ENCODE data around the gene AATF.
A peak's percentile ranks its signal among the peaks of the same experiment; 100 is the strongest.

The AATF gene

GRCh38 chr17:36975922-36976515 is 27.3 kb downstream of the AATF start:
- Histone ChIP-seq H3K4ac (ENCODE audit: low read depth, low read length) (no peak overlapping the region), H3K4me2 (ENCODE audit: low read length) (no peak overlapping the region), H4K8ac (ENCODE audit: low read depth, low read length) (no peak overlapping the region), H3K18ac (ENCODE audit: low read length) (no peak overlapping the region), H3K79me2 (ENCODE audit: control insufficient read depth, insufficient read depth, low read length) (no peaks in the 10 kb centered on the region), H2BK120ac (ENCODE audit: low read depth, low read length) (no peak overlapping the region), H2AK5ac (ENCODE audit: low read length) (no peak overlapping the region), H3K27me3 (ENCODE audit: insufficient read depth, low read length, poor library complexity) (no peaks in the 10 kb centered on the region), H3K79me1 (ENCODE audit: low read length) (peaks cover 2% of the 10 kb centered on the region), H3K4me1 (ENCODE audit: control insufficient read depth, low read depth, low read length) (no peaks in the 10 kb centered on the region), H4K5ac (ENCODE audit: low read length) (no peak overlapping the region), H3K27ac (ENCODE audit: low read depth, low read length) (no peak overlapping the region), H3K23ac (ENCODE audit: low read length) (no peak overlapping the region), H3K36me3 (ENCODE audit: control insufficient read depth, insufficient read depth, low read length) (no peaks in the 10 kb centered on the region), H2BK5ac (ENCODE audit: low read length) (no peak overlapping the region), H3K56ac (ENCODE audit: low read length) (no peak overlapping the region), H3K4me3 (ENCODE audit: low read length) (no peak overlapping the region), H3K9ac (ENCODE audit: low read length) (no peak overlapping the region), H2BK15ac (replicated peaks; ENCODE audit: low read depth) (no peak overlapping the region)
- DNase-seq: no peak
- no CpG with 5 or more reads among the region's 1 CpG for WGBS (ENCODE audit: extremely low coverage, insufficient coverage, low lambda C conversion rate)

DNA sequence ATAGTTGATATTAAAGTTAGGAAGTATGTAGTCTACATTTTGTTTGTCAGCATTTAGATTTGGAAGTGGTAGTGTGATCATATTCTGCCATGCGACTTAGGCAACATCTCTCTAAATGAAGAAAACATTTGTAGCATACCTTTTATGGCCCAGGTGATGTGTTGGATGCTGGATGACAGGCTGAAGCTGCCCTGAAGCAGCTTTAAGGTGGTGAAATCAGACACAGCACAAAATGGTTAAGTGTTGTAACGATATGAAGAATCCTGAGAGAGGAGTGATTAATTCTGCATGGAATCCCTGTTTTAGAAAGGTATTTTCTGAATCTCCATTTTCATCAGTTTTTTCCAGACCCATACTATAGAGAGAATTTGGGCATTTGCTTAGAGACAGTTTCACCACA is 28.3 kb downstream of the AATF start:
- H3K79me1 ChIP-seq (ENCODE audit: low read length): peaks cover 2% of the 10 kb centered on the region
- no peak overlapping the region for H4K5ac ChIP-seq (ENCODE audit: low read length)
- H2BK15ac ChIP-seq (replicated peaks; ENCODE audit: low read depth): no peak overlapping the region
- no peaks in the 10 kb centered on the region for H3K4me1 ChIP-seq (ENCODE audit: control insufficient read depth, low read depth, low read length)
- H2BK5ac ChIP-seq (ENCODE audit: low read length): no peak overlapping the region
- peak; percentile 1 for DNase-seq
- H3K36me3 ChIP-seq (ENCODE audit: control insufficient read depth, insufficient read depth, low read length): no peaks in the 10 kb centered on the region
- H2AK5ac ChIP-seq (ENCODE audit: low read length): no peak overlapping the region
- no peaks in the 10 kb centered on the region for H3K79me2 ChIP-seq (ENCODE audit: control insufficient read depth, insufficient read depth, low read length)
- H3K4me2 ChIP-seq (ENCODE audit: low read length): no peak overlapping the region
- no peak overlapping the region for H2BK120ac ChIP-seq (ENCODE audit: low read depth, low read length)
- no peak overlapping the region for H3K4me3 ChIP-seq (ENCODE audit: low read length)
- no peak overlapping the region for H3K56ac ChIP-seq (ENCODE audit: low read length)
- no peaks in the 10 kb centered on the region for H3K27me3 ChIP-seq (ENCODE audit: insufficient read depth, low read length, poor library complexity)
- WGBS (ENCODE audit: extremely low coverage, insufficient coverage, low lambda C conversion rate): no CpG with 5 or more reads among the region's 2 CpGs
- no peak overlapping the region for H3K9ac ChIP-seq (ENCODE audit: low read length)
- H3K18ac ChIP-seq (ENCODE audit: low read length): no peak overlapping the region
- H3K27ac ChIP-seq (ENCODE audit: low read depth, low read length): no peak overlapping the region
- H3K23ac ChIP-seq (ENCODE audit: low read length): no peak overlapping the region
- H4K8ac ChIP-seq (ENCODE audit: low read depth, low read length): no peak overlapping the region
- no peak overlapping the region for H3K4ac ChIP-seq (ENCODE audit: low read depth, low read length)

DNA sequence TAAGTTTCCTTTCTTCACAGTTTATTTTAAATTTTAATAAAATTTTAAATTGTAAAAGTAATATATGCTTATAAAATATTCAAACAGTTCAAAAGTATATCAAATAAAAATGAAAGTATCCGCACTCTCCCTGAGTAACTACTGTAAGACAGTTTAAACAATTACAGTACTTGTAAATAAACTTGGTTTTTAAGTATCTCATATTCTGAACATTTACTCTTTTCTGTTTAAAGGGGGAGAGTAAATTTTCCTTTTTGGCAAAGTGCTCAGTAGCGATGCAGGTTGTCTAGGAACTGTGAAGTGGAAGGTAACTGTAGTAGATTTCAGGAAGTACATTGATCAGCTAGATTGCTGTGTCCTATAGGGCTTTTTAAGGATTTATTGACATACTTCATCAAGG is 28.8 kb downstream of the AATF start:
- Histone ChIP-seq H3K79me2 (ENCODE audit: control insufficient read depth, insufficient read depth, low read length) (no peaks in the 10 kb centered on the region), H3K4me1 (ENCODE audit: control insufficient read depth, low read depth, low read length) (no peaks in the 10 kb centered on the region), H3K4me3 (ENCODE audit: low read length) (no peak overlapping the region), H3K27ac (ENCODE audit: low read depth, low read length) (no peak overlapping the region), H3K23ac (ENCODE audit: low read length) (no peak overlapping the region), H3K4me2 (ENCODE audit: low read length) (no peak overlapping the region), H2BK5ac (ENCODE audit: low read length) (no peak overlapping the region), H3K36me3 (ENCODE audit: control insufficient read depth, insufficient read depth, low read length) (no peaks in the 10 kb centered on the region), H3K79me1 (ENCODE audit: low read length) (peaks cover 2% of the 10 kb centered on the region), H4K5ac (ENCODE audit: low read length) (no peak overlapping the region), H3K18ac (ENCODE audit: low read length) (no peak overlapping the region), H3K4ac (ENCODE audit: low read depth, low read length) (no peak overlapping the region), H4K8ac (ENCODE audit: low read depth, low read length) (no peak overlapping the region), H3K9ac (ENCODE audit: low read length) (no peak overlapping the region), H3K27me3 (ENCODE audit: insufficient read depth, low read length, poor library complexity) (no peaks in the 10 kb centered on the region), H2AK5ac (ENCODE audit: low read length) (no peak overlapping the region), H2BK15ac (replicated peaks; ENCODE audit: low read depth) (no peak overlapping the region), H3K56ac (ENCODE audit: low read length) (no peak overlapping the region), H2BK120ac (ENCODE audit: low read depth, low read length) (no peak overlapping the region)
- DNase-seq: no peak
- WGBS (ENCODE audit: extremely low coverage, insufficient coverage, low lambda C conversion rate): no CpG with 5 or more reads among the region's 2 CpGs

- H3K27ac ChIP-seq (ENCODE audit: low read depth, low read length): no peak overlapping the region
- H3K23ac ChIP-seq (ENCODE audit: low read length): no peak overlapping the region
- H3K27me3 ChIP-seq (ENCODE audit: insufficient read depth, low read length, poor library complexity): no peaks in the 10 kb centered on the region
- H3K79me2 ChIP-seq (ENCODE audit: control insufficient read depth, insufficient read depth, low read length): no peaks in the 10 kb centered on the region
- WGBS (ENCODE audit: extremely low coverage, insufficient coverage, low lambda C conversion rate): 100% methylated on average over 2 of the region's 11 CpGs
- H3K79me1 ChIP-seq (ENCODE audit: low read length): peaks cover 2% of the 10 kb centered on the region
- no peak overlapping the region for H3K9ac ChIP-seq (ENCODE audit: low read length)
- H3K4me2 ChIP-seq (ENCODE audit: low read length): no peak overlapping the region
- no peak overlapping the region for H4K5ac ChIP-seq (ENCODE audit: low read length)
- no peak overlapping the region for H3K18ac ChIP-seq (ENCODE audit: low read length)
- H3K4ac ChIP-seq (ENCODE audit: low read depth, low read length): no peak overlapping the region
- H3K4me3 ChIP-seq (ENCODE audit: low read length): no peak overlapping the region
- no peak overlapping the region for H3K56ac ChIP-seq (ENCODE audit: low read length)
- H2BK15ac ChIP-seq (replicated peaks; ENCODE audit: low read depth): no peak overlapping the region
- no peak overlapping the region for H2BK5ac ChIP-seq (ENCODE audit: low read length)
- DNase-seq: no peak
- no peak overlapping the region for H2AK5ac ChIP-seq (ENCODE audit: low read length)
- H2BK120ac ChIP-seq (ENCODE audit: low read depth, low read length): no peak overlapping the region
- no peak overlapping the region for H4K8ac ChIP-seq (ENCODE audit: low read depth, low read length)
- H3K36me3 ChIP-seq (ENCODE audit: control insufficient read depth, insufficient read depth, low read length): no peaks in the 10 kb centered on the region
- no peaks in the 10 kb centered on the region for H3K4me1 ChIP-seq (ENCODE audit: control insufficient read depth, low read depth, low read length)
These were observed 30.2 kb downstream of the AATF start for GRCh38 chr17:36978810-36979564.

DNA sequence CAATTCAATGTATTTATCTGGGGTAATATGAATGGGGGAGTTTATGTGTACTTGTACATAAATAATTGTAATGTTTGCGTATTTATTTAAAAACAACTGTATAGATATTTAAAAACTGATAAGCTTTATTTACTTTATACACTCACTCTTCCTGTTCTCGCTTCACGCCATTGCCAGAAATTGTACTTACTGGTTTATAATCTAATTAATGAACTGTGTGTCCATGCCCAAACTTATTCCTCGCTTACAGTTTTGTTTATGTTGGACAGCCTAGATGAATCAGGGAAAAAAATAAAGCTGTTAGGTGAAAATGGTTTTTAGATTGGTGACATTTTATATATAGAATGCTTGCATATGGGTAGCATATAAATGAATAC is 30.8 kb downstream of the AATF start:
- Histone ChIP-seq H3K36me3 (ENCODE audit: control insufficient read depth, insufficient read depth, low read length) (no peaks in the 10 kb centered on the region), H3K79me1 (ENCODE audit: low read length) (peaks cover 2% of the 10 kb centered on the region), H2BK15ac (replicated peaks; ENCODE audit: low read depth) (no peak overlapping the region), H3K4me2 (ENCODE audit: low read length) (no peak overlapping the region), H3K18ac (ENCODE audit: low read length) (no peak overlapping the region), H2BK120ac (ENCODE audit: low read depth, low read length) (no peak overlapping the region), H3K4me3 (ENCODE audit: low read length) (no peak overlapping the region), H3K27ac (ENCODE audit: low read depth, low read length) (no peak overlapping the region), H3K9ac (ENCODE audit: low read length) (no peak overlapping the region), H4K5ac (ENCODE audit: low read length) (no peak overlapping the region), H4K8ac (ENCODE audit: low read depth, low read length) (no peak overlapping the region), H3K56ac (ENCODE audit: low read length) (no peak overlapping the region), H2AK5ac (ENCODE audit: low read length) (no peak overlapping the region), H3K79me2 (ENCODE audit: control insufficient read depth, insufficient read depth, low read length) (no peaks in the 10 kb centered on the region), H3K4ac (ENCODE audit: low read depth, low read length) (no peak overlapping the region), H3K27me3 (ENCODE audit: insufficient read depth, low read length, poor library complexity) (no peaks in the 10 kb centered on the region), H3K4me1 (ENCODE audit: control insufficient read depth, low read depth, low read length) (no peaks in the 10 kb centered on the region), H2BK5ac (ENCODE audit: low read length) (no peak overlapping the region), H3K23ac (ENCODE audit: low read length) (no peak overlapping the region)
- no peak for DNase-seq
- 100% methylated on average over 1 of the region's 4 CpGs for WGBS (ENCODE audit: extremely low coverage, insufficient coverage, low lambda C conversion rate)

Data from mesendoderm (in vitro differentiated cells).